WERI-Rb-1 (cell line): ENCODE results near the gene VAMP8.
"Not testable (repeated sequence)": the region's sequence is repeated elsewhere in the genome, so short reads cannot be mapped to it uniquely, and the experiment has no call there.

Source experiments
- DNase-seq: peaks from one replicate; pipeline ENCODE4 v3.0.0-alpha.2; 2020
- H3K27ac ChIP-seq: fragments of 250-450 bp; sonication (Bioruptor Pico); 2 replicates; pipeline ENCODE4 v1.5.1; 2020; ENCODE audit warnings: mild to moderate bottlenecking, moderate library complexity
- H3K27me3 ChIP-seq: fragments of 250-450 bp; sonication (Bioruptor Pico); 2 replicates; pipeline ENCODE4 v1.5.1; 2021; ENCODE audit warnings: mild to moderate bottlenecking, low read depth, moderate library complexity; ENCODE audit not compliant: insufficient read depth, severe bottlenecking
- H3K36me3 ChIP-seq: fragments of 250-450 bp; sonication (Bioruptor Pico); 2 replicates; pipeline ENCODE4 v1.5.1; 2020; ENCODE audit warnings: mild to moderate bottlenecking, moderate library complexity
- H3K4me3 ChIP-seq: 2 replicates; pipeline ENCODE4 v1.5.1; 2011; ENCODE audit warnings: low read depth, mild to moderate bottlenecking, control low read depth, low read length
- H3K9me3 ChIP-seq: fragments of 250-450 bp; sonication (Bioruptor Pico); 2 replicates; pipeline ENCODE4 v1.5.1; 2021; ENCODE audit warnings: mild to moderate bottlenecking, moderate library complexity; ENCODE audit not compliant: severe bottlenecking
- TF ChIP-seq, protein P1 (sequence below): IDR thresholded peaks from 2 replicates; pipeline ENCODE4 v1.5.1; 2011; ENCODE audit warnings: low read depth, mild to moderate bottlenecking, control low read depth, inconsistent platforms, low read length

Gene VAMP8

DNA sequence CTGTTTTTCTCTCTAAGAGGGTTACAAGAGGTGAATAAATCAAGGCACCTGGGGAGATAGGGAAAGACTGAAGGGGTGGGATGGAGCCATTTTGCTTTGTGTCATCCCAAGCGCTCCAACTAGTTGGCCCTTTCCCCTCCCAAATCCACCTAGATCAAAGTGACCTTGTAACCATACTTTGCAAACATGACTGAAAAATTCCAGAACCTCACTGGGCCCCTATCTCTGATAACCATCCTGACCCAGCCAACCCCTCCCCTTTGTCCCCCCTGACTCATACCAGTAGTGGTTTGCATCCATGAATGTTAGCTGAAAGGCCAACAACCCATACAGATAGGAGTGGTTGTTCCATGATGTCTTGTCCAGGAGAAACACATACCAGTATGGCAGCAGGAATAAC is 19.2 kb upstream of the VAMP8 start:
- Histone ChIP-seq H3K9me3 (no peaks in the 10 kb centered on the region), H3K4me3 (no peak overlapping the region), H3K27me3 (no peaks in the 10 kb centered on the region), H3K36me3 (peaks cover 33% of the 10 kb centered on the region), H3K27ac (no peak overlapping the region)
- TF ChIP-seq, protein P1, sequence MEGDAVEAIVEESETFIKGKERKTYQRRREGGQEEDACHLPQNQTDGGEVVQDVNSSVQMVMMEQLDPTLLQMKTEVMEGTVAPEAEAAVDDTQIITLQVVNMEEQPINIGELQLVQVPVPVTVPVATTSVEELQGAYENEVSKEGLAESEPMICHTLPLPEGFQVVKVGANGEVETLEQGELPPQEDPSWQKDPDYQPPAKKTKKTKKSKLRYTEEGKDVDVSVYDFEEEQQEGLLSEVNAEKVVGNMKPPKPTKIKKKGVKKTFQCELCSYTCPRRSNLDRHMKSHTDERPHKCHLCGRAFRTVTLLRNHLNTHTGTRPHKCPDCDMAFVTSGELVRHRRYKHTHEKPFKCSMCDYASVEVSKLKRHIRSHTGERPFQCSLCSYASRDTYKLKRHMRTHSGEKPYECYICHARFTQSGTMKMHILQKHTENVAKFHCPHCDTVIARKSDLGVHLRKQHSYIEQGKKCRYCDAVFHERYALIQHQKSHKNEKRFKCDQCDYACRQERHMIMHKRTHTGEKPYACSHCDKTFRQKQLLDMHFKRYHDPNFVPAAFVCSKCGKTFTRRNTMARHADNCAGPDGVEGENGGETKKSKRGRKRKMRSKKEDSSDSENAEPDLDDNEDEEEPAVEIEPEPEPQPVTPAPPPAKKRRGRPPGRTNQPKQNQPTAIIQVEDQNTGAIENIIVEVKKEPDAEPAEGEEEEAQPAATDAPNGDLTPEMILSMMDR, result no peak
- no peak for DNase-seq

DNA sequence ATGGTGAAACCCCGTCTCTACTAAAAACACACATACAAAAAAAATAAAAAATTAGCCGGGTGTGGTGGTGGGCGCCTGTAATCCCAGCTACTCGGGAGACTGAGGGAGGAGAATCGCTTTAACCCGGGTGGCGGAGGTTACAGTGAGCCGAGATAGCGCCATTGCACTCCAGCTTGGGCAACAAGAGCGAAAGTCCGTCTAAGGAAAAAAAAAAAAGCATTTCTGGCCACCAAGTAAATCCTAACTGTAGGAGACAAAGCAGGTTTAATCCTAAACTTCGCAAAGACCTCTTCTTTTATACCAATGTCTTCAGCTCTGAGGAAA is 17.0 kb upstream of the VAMP8 start:
- H3K27ac ChIP-seq, DNase-seq, H3K9me3 ChIP-seq, H3K27me3 ChIP-seq: not testable (repeated sequence)
- Histone ChIP-seq H3K36me3 (peaks cover 19% of the 10 kb centered on the region), H3K4me3 (peak overlapping the region; percentile 98)

DNA sequence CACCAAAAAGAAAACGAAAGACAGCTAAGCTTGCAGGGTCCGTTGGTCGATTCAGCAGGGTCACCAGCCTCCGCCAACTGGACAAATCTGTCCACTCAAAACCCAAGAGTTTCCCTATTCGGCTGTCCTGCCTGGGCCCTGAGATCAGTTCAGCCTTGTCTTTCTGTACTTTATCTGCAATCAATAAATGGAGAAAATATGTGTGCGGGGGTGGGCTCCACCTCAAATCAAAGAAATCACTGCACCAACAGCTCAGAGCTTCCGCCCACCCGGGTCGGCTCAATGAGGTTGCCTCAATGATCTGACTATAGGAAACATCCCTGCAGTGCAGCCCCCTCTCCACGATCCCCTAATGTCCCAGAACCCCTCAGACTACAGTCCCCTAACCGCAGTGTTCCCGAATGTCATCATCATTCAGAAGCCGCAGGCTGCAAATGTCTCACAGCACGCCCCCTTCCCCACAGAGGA is 16.5 kb upstream of the VAMP8 start:
- no peaks in the 10 kb centered on the region for H3K9me3 ChIP-seq
- H3K27ac ChIP-seq, result peak overlapping the region; percentile 92
- no peaks in the 10 kb centered on the region for H3K27me3 ChIP-seq
- peak overlapping the region; percentile 98 for H3K4me3 ChIP-seq
- TF ChIP-seq, protein P1, result no peak
- H3K36me3 ChIP-seq, result peaks cover 18% of the 10 kb centered on the region
- DNase-seq, result no peak

DNA sequence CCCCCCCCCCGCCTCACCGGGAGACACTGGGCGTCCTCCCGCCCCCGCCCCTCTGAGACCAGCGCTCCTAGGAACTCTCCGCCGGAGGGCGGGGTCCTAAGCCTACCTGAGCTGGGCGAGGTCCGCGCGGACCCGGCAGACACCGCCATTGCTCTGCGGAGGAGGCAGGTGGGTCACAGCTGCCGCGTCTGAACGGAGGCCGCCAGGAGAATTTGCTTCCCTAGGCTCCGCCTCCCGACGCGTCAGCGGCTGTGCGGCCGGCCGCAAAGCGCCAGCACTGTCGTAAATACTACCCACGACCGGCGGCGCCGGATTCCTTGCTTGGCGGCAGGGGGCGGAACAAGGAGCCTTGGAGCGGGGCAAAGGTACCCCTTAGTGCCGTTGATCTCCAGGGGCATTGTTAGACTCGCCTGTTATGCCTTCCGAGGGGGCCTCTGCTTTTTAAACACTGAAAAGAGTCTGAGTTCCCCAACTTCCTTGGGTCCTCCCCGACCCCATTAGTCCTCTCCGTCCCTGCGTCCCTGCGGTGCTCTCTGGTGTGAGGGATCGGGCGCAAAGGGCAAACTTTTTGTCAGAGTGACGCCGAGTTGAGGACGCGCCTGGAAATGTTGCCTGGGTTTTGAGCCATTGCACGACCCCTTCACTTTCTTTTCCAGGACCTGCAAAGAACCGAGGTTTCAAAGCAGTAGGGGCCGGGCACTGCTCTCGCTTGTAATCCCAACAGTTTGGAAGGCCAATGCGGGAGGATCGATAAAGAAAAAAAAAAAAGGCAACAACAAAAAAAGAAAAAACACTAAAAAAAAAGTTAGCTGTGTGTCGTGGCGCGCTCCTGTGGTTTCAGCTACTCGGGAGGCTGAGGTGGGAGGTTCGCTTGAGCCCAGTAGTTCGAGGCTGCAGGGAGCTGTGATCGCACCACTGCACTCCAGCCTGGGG is 15.8 kb upstream of the VAMP8 start, which contains the start of gene GGCX:
Gene GGCX, minus strand, starts transcription at position 214 of the 933 bp plus-strand sequence. Its CDS starts 65 bp downstream, at position 149.
- H3K27me3 ChIP-seq, result no peaks in the 10 kb centered on the region
- peak within 1 kb of the TSS; percentile 98 for H3K4me3 ChIP-seq
- DNase-seq, result peak; percentile 96
- peaks cover 18% of the 10 kb centered on the region for H3K36me3 ChIP-seq
- H3K27ac ChIP-seq, result peak within 1 kb of the TSS; percentile 92
- TF ChIP-seq, protein P1, result no peak
- H3K9me3 ChIP-seq, result no peaks in the 10 kb centered on the region

DNA sequence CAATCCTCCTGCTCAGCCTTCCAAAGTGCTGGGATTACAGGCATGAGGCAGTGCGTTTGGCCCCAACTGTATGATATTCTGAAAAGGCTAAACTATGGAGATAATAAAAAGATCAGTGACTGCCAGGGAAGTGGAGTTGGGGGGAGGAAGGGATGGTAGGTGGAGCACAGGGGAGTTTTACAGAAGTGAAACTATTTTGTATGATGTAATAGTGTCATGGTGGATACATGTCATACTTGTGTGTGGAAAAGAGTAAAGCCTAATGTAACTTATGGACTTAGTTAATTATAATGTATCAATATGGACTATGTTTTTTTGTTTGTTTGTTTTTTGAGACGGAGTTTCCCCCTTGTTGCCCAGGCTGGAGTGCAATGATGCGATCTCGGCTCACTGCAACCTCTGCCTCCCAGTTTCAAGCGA is 13.2 kb upstream of the VAMP8 start:
- DNase-seq, result no peak
- TF ChIP-seq, protein P1, result no peak
- Histone ChIP-seq H3K27ac (no peak overlapping the region), H3K4me3 (no peak overlapping the region), H3K36me3 (peaks cover 3% of the 10 kb centered on the region), H3K27me3 (no peaks in the 10 kb centered on the region), H3K9me3 (no peaks in the 10 kb centered on the region)

DNA sequence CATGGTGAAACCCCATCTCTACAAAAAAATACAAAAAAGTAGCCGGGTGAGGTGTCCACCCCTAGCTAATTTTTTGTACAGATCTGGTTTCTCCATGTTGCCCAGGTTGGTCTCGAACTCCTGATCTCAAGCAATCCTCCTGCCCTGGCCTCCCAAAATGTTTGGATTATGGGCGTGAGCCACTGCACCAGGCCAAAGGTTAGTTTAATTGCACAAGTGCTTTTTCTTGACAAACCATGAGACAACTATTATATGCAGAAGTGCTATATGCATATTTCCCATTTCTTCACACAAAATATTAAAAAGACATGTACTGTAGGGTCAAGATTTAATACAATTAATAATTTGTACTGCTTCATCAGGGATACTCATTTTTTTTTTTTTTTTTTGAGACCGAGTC is 11.1 kb upstream of the VAMP8 start:
- TF ChIP-seq, protein P1, result no peak
- H3K27me3 ChIP-seq, result no peaks in the 10 kb centered on the region
- H3K27ac ChIP-seq, result no peak overlapping the region
- DNase-seq, result no peak
- H3K9me3 ChIP-seq, result no peaks in the 10 kb centered on the region
- no peak overlapping the region for H3K4me3 ChIP-seq
- H3K36me3 ChIP-seq, result no peaks in the 10 kb centered on the region; the same call in 1 of the 2 replicates
